ENCODE data around the gene LMTK3. TPM values are rescaled to one million over a fixed set of nuclear protein-coding genes. Genes with fewer than 3 reads are reported as not detected.

The LMTK3 gene
- total RNA-seq, 4 donors from 2014 or later = under 0.01 to 1.8 (median 0.59) TPM; not detected in 1

- TF ChIP-seq CTCF (IDR thresholded peaks at IDR 0.05) = no peak
- TF ChIP-seq POLR2A (IDR thresholded peaks at IDR 0.05) = no peak
- TF ChIP-seq EP300 (IDR thresholded peaks at IDR 0.05) = no peak
- Histone ChIP-seq H3K9me3 (no peaks in the 10 kb centered on the region), H3K4me1 (peaks cover 0 to 38% (median 18%) of the 10 kb centered on the region in 4 donors), H3K4me3 (peak overlapping the region in 3 of 4 donors; percentile 29 to 90 (median 84)), H3K27me3 (peaks cover 0 to 28% of the 10 kb centered on the region in 2 donors), H3K27ac (peak overlapping the region in 2 of 4 donors; percentile 96), H3K36me3 (peaks cover 0 to 23% (median 5%) of the 10 kb centered on the region in 3 donors)
- DNase-seq (ENCODE audit: low spot score in 2 of 2) = no peak
- WGBS, 2 donors = 11 to 15% methylated on average over 29 to 38 of the region's 38 CpGs
Observed at GRCh38 chr19:48444129-48444935, 67.3 kb downstream of the LMTK3 start.

- WGBS, 2 donors = 10 to 11% methylated on average over 2 to 28 of the region's 45 CpGs
- peaks cover 0 to 38% (median 18%) of the 10 kb centered on the region in 4 donors for H3K4me1 ChIP-seq
- no peak for TF ChIP-seq CTCF (IDR thresholded peaks at IDR 0.05)
- no peak for TF ChIP-seq POLR2A (IDR thresholded peaks at IDR 0.05)
- no peak for TF ChIP-seq EP300 (IDR thresholded peaks at IDR 0.05)
Observed at GRCh38 chr19:48443731-48444128, 67.9 kb downstream of the LMTK3 start.

GRCh38 chr19:48443256-48443655, 68.4 kb downstream of the LMTK3 start:
- peak overlapping the region in 2 of 4 donors; percentile 30 to 84 for H3K4me3 ChIP-seq
- no peaks in the 10 kb centered on the region for H3K9me3 ChIP-seq
- no peak overlapping the region for H3K27ac ChIP-seq
- DNase-seq (ENCODE audit: low spot score in 2 of 2) = no peak
- peaks cover 0 to 30% of the 10 kb centered on the region in 2 donors for H3K27me3 ChIP-seq
- H3K36me3 ChIP-seq = peaks cover 0 to 12% (median 5%) of the 10 kb centered on the region in 3 donors
- TF ChIP-seq POLR2A (IDR thresholded peaks at IDR 0.05) (no peak), CTCF (IDR thresholded peaks at IDR 0.05) (no peak), EP300 (IDR thresholded peaks at IDR 0.05) (no peak)
- peaks cover 0 to 38% (median 18%) of the 10 kb centered on the region in 4 donors for H3K4me1 ChIP-seq
- 5 to 23% methylated on average over 8 to 39 of the region's 60 CpGs for WGBS, 2 donors

More at GRCh38 chr19:48443731-48444128, 67.9 kb downstream of the LMTK3 start:
- Histone ChIP-seq H3K27ac (no peak overlapping the region), H3K36me3 (peaks cover 0 to 17% (median 5%) of the 10 kb centered on the region in 3 donors), H3K4me3 (peak overlapping the region in 2 of 4 donors; percentile 29 to 84), H3K27me3 (peaks cover 0 to 30% of the 10 kb centered on the region in 2 donors), H3K9me3 (no peaks in the 10 kb centered on the region)
- DNase-seq (ENCODE audit: low spot score in 2 of 2) = no peak

GRCh38 chr19:48442116-48443035, 69.3 kb downstream of the LMTK3 start:
- Histone ChIP-seq H3K36me3 (peaks cover 0 to 4% (median 3%) of the 10 kb centered on the region in 3 donors), H3K27me3 (peaks cover 0 to 30% of the 10 kb centered on the region in 2 donors), H3K9me3 (no peaks in the 10 kb centered on the region), H3K4me3 (no peak overlapping the region), H3K4me1 (peaks cover 0 to 34% (median 18%) of the 10 kb centered on the region in 4 donors), H3K27ac (no peak overlapping the region)
- no peak for TF ChIP-seq POLR2A (IDR thresholded peaks at IDR 0.05)
- no peak for TF ChIP-seq CTCF (IDR thresholded peaks at IDR 0.05)
- TF ChIP-seq EP300 (IDR thresholded peaks at IDR 0.05) = no peak
- DNase-seq (ENCODE audit: low spot score in 2 of 2) = no peak
- 61 to 67% methylated on average over 28 to 36 of the region's 94 CpGs for WGBS, 2 donors

Data from tibial nerve (tissue), 4 donors.